RWPE2 (cell line): ENCODE measurements around the gene UGT1A9.

Source experiments
- ATAC-seq: fragments of 200-7000 bp; cut with Tn5 transposase; 3 replicates; pipeline ENCODE4 v1.9.1; 2021; ENCODE audit warnings: low read depth
- DNase-seq: peaks from one replicate; pipeline ENCODE4 v3.0.0-alpha.2; 2020; ENCODE audit warnings: low spot score
- H3K27ac ChIP-seq: fragments of 450-650 bp; 2 replicates; pipeline ENCODE4 v1.5.1; 2017; ENCODE audit warnings: mild to moderate bottlenecking; ENCODE audit not compliant: poor library complexity, severe bottlenecking
- H3K27me3 ChIP-seq: fragments of 250-450 bp; sonication (Bioruptor Pico); 2 replicates; pipeline ENCODE4 v1.5.1; 2021; ENCODE audit warnings: mild to moderate bottlenecking, moderate library complexity; ENCODE audit not compliant: insufficient read depth, poor library complexity, severe bottlenecking
- H3K36me3 ChIP-seq: fragments of 250-450 bp; sonication (Bioruptor Pico); 2 replicates; pipeline ENCODE4 v1.5.1; 2020; ENCODE audit warnings: low read depth, mild to moderate bottlenecking, moderate library complexity
- H3K4me1 ChIP-seq: fragments of 250-450 bp; sonication (Bioruptor Pico); 2 replicates; pipeline ENCODE4 v1.5.1; 2021; ENCODE audit warnings: mild to moderate bottlenecking, moderate library complexity; ENCODE audit not compliant: insufficient read depth, poor library complexity, severe bottlenecking
- H3K4me3 ChIP-seq: fragments of 250-450 bp; sonication (Bioruptor Pico); 2 replicates; pipeline ENCODE4 v1.5.1; 2021; ENCODE audit warnings: mild to moderate bottlenecking, moderate library complexity; ENCODE audit not compliant: severe bottlenecking
- H3K9me3 ChIP-seq: fragments of 250-450 bp; sonication (Bioruptor Pico); 2 replicates; pipeline ENCODE4 v1.5.1; 2021; ENCODE audit warnings: mild to moderate bottlenecking, moderate library complexity; ENCODE audit not compliant: severe bottlenecking
- TF ChIP-seq, protein P1 (sequence below): fragments of 450-650 bp; IDR thresholded peaks from one replicate; pipeline ENCODE4 v1.5.1; 2017; ENCODE audit warnings: mild to moderate bottlenecking, moderate library complexity; ENCODE audit not compliant: poor library complexity, severe bottlenecking

The UGT1A9 gene

DNA sequence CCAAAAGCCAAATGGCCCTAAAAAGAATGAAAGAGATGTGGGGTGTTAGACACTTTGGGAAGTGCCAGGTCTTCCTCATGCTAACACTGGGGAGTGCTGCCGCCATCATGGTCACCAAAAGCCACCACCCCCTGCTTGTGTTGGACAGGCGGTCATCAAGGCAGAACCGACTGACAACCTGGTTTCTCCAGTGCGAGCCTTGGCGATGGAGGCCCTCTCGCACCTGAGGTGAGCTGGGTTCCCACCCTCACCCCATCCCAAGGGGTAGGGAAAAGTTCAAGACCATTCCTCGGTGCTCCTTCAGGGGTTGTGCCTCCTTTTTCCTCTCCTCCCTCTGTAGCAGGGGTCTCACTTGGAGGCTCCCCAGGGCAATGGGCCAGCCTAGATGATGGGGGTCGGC, 140.0 kb downstream of the UGT1A9 start:
- no peak for ATAC-seq

GRCh38 chr2:233813236-233814055, 141.7 kb downstream of the UGT1A9 start:
- ATAC-seq, result no peak
- no peak overlapping the region for H3K27ac ChIP-seq
- no peaks in the 10 kb centered on the region for H3K4me1 ChIP-seq
- H3K27me3 ChIP-seq, result no peaks in the 10 kb centered on the region
- peak; percentile 18 for DNase-seq
- TF ChIP-seq, protein P1, sequence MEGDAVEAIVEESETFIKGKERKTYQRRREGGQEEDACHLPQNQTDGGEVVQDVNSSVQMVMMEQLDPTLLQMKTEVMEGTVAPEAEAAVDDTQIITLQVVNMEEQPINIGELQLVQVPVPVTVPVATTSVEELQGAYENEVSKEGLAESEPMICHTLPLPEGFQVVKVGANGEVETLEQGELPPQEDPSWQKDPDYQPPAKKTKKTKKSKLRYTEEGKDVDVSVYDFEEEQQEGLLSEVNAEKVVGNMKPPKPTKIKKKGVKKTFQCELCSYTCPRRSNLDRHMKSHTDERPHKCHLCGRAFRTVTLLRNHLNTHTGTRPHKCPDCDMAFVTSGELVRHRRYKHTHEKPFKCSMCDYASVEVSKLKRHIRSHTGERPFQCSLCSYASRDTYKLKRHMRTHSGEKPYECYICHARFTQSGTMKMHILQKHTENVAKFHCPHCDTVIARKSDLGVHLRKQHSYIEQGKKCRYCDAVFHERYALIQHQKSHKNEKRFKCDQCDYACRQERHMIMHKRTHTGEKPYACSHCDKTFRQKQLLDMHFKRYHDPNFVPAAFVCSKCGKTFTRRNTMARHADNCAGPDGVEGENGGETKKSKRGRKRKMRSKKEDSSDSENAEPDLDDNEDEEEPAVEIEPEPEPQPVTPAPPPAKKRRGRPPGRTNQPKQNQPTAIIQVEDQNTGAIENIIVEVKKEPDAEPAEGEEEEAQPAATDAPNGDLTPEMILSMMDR, result no peak
- no peaks in the 10 kb centered on the region for H3K36me3 ChIP-seq
- H3K9me3 ChIP-seq, result no peaks in the 10 kb centered on the region
- no peak overlapping the region for H3K4me3 ChIP-seq

More for the DNA sequence above, 140.0 kb downstream of the UGT1A9 start:
- Histone ChIP-seq H3K9me3 (no peaks in the 10 kb centered on the region), H3K36me3 (no peaks in the 10 kb centered on the region), H3K4me3 (no peak overlapping the region), H3K4me1 (no peaks in the 10 kb centered on the region), H3K27ac (no peak overlapping the region), H3K27me3 (no peaks in the 10 kb centered on the region)
- DNase-seq, result peak; percentile 35
- TF ChIP-seq, protein P1, result no peak

GRCh38 chr2:233814056-233814835, 142.5 kb downstream of the UGT1A9 start:
- H3K9me3 ChIP-seq, result no peaks in the 10 kb centered on the region
- H3K4me1 ChIP-seq, result no peaks in the 10 kb centered on the region
- TF ChIP-seq, protein P1, result no peak
- H3K27ac ChIP-seq, result no peak overlapping the region
- no peak overlapping the region for H3K4me3 ChIP-seq
- DNase-seq (peak; percentile 10), ATAC-seq (0 out of 3 replicates have a peak, but pooled peaks have one; percentile 25)
- H3K36me3 ChIP-seq, result no peaks in the 10 kb centered on the region
- no peaks in the 10 kb centered on the region for H3K27me3 ChIP-seq

GRCh38 chr2:233815861-233816260, 144.2 kb downstream of the UGT1A9 start:
- Histone ChIP-seq H3K36me3 (no peaks in the 10 kb centered on the region), H3K4me3 (no peak overlapping the region), H3K9me3 (no peaks in the 10 kb centered on the region), H3K27ac (no peak overlapping the region), H3K4me1 (no peaks in the 10 kb centered on the region), H3K27me3 (no peaks in the 10 kb centered on the region)
- TF ChIP-seq, protein P1, result no peak
- ATAC-seq (no peak), DNase-seq (no peak)
